ENCODE results near the gene ZNF735. TPM values are rescaled to one million over a fixed set of nuclear protein-coding genes. Genes with fewer than 3 reads are reported as not detected.

ZNF735 gene
- total RNA-seq, 4 donors from 2014 or later: not detected

GRCh38 chr7:64182036-64182790 lies 24.8 kb upstream of the ZNF735 start:
- H3K27me3 ChIP-seq: peaks cover 47% of the 10 kb centered on the region
- no peak overlapping the region for H3K27ac ChIP-seq
- TF ChIP-seq CTCF (IDR thresholded peaks at IDR 0.05) (no peak), POLR2A (IDR thresholded peaks at IDR 0.05) (no peak), EP300 (IDR thresholded peaks at IDR 0.05) (no peak), POLR2AphosphoS5 (IDR thresholded peaks at IDR 0.05) (no peak)
- H3K9me3 ChIP-seq: peaks cover 0 to 17% (median 0%) of the 10 kb centered on the region in 3 donors
- H3K4me3 ChIP-seq: peak overlapping the region in 1 of 2 donors; percentile 16
- 52% methylated on average over 4 of the region's 66 CpGs; no CpG with 5 or more reads in 1 of the 2 donors for WGBS, 2 donors (ENCODE audit: low coverage in 1 of 2)
- peaks cover 0 to 17% (median 0%) of the 10 kb centered on the region in 3 donors for H3K4me1 ChIP-seq
- no peaks in the 10 kb centered on the region for H3K36me3 ChIP-seq
- no peak for ATAC-seq

- no peak overlapping the region for H3K27ac ChIP-seq
- 89% methylated on average over 5 of the region's 31 CpGs; no CpG with 5 or more reads in 1 of the 2 donors for whole genome bisulfite sequencing, 2 donors (ENCODE audit: low coverage in 1 of 2)
- H3K4me3 ChIP-seq: no peak overlapping the region
- H3K4me1 ChIP-seq: peaks cover 0 to 17% (median 0%) of the 10 kb centered on the region in 3 donors
- TF ChIP-seq POLR2AphosphoS5 (IDR thresholded peaks at IDR 0.05): no peak
- peak; percentile 72 to 94 (median 86) for TF ChIP-seq CTCF (IDR thresholded peaks at IDR 0.05)
- TF ChIP-seq POLR2A (IDR thresholded peaks at IDR 0.05): no peak
- no peak for TF ChIP-seq EP300 (IDR thresholded peaks at IDR 0.05)
- ATAC-seq: no peak
- peaks cover 0 to 28% (median 0%) of the 10 kb centered on the region in 3 donors for H3K9me3 ChIP-seq
- peaks cover 42% of the 10 kb centered on the region for H3K27me3 ChIP-seq
- H3K36me3 ChIP-seq: no peaks in the 10 kb centered on the region
Observed at GRCh38 chr7:64183126-64183742, 23.8 kb upstream of the ZNF735 start.

- peaks cover 42% of the 10 kb centered on the region for H3K27me3 ChIP-seq
- H3K36me3 ChIP-seq: no peaks in the 10 kb centered on the region
- WGBS, 2 donors (ENCODE audit: low coverage in 1 of 2): no CpG with 5 or more reads among the region's 13 CpGs
- TF ChIP-seq CTCF (IDR thresholded peaks at IDR 0.05) (no peak), POLR2A (IDR thresholded peaks at IDR 0.05) (no peak), POLR2AphosphoS5 (IDR thresholded peaks at IDR 0.05) (no peak), EP300 (IDR thresholded peaks at IDR 0.05) (no peak)
- no peak overlapping the region for H3K4me3 ChIP-seq
- H3K4me1 ChIP-seq: peaks cover 0 to 17% (median 0%) of the 10 kb centered on the region in 3 donors
- ATAC-seq: no peak
- H3K27ac ChIP-seq: no peak overlapping the region
- H3K9me3 ChIP-seq: peaks cover 0 to 28% (median 0%) of the 10 kb centered on the region in 3 donors
Observed at GRCh38 chr7:64183827-64184372, 23.1 kb upstream of the ZNF735 start.

GRCh38 chr7:64184376-64184775 lies 22.6 kb upstream of the ZNF735 start:
- H3K9me3 ChIP-seq: peaks cover 0 to 28% (median 0%) of the 10 kb centered on the region in 3 donors
- no peak overlapping the region for H3K4me3 ChIP-seq
- peaks cover 0 to 17% (median 0%) of the 10 kb centered on the region in 3 donors for H3K4me1 ChIP-seq
- peaks cover 42% of the 10 kb centered on the region for H3K27me3 ChIP-seq
- no CpG with 5 or more reads among the region's 12 CpGs for WGBS, 2 donors (ENCODE audit: low coverage in 1 of 2)
- no peak for ATAC-seq
- H3K36me3 ChIP-seq: no peaks in the 10 kb centered on the region
- TF ChIP-seq POLR2A (IDR thresholded peaks at IDR 0.05) (no peak), POLR2AphosphoS5 (IDR thresholded peaks at IDR 0.05) (no peak), EP300 (IDR thresholded peaks at IDR 0.05) (no peak), CTCF (IDR thresholded peaks at IDR 0.05) (no peak)
- no peak overlapping the region for H3K27ac ChIP-seq

Data from gastroesophageal sphincter (tissue), 4 donors.